Suprapubic skin (tissue), 4 donors: ENCODE results near the gene PCNX2. TPM values are rescaled to one million over a fixed set of nuclear protein-coding genes. Genes with fewer than 3 reads are reported as not detected.

Experiments used
- total RNA-seq, 4 donors: library from RNA; depleted of rRNA; stranded (reverse); fragments of >200 nt; gene quantifications; one replicate each; pipeline ENCODE4 v1.1.0, GENCODE V29; 2016

The PCNX2 gene
- total RNA-seq, 4 donors from 2014 or later, result 8.9 to 21.4 (median 14.3) TPM

Other genes with a start within 250 kb of the PCNX2 start
- gene MAP3K21, start 32.0 kb upstream of the PCNX2 start, total RNA-seq, result 10 to 100 TPM in 2 of 4 donors, 1 to 10 TPM in 2; 6.3 to 14.1 (median 8.9) TPM